K562 (cell line): ENCODE results near the gene DCAF8. TPM values are rescaled to one million over a fixed set of nuclear protein-coding genes. Genes with fewer than 3 reads are reported as not detected.

Experiments
- ATAC-seq: fragments of 200-7000 bp; cut with Tn5 transposase; 3 replicates; pipeline ENCODE4 v1.9.1; 2020; ENCODE audit warnings: moderate library complexity
- BruUV-seq: library from RNA; stranded (reverse); fragments of 400-500 nt; replicated peaks from 2 replicates; lab custom pipeline; 2021; lab: Mats Ljungman, UMichigan
- CTCF ChIA-PET: fragments of 300-600 bp; formaldehyde crosslinking; extraction: SDS; loops from one replicate; lab custom pipeline; 2021; ENCODE audit warnings: low intra/inter-chr PET ratio; lab: Yijun Ruan, JAX
- POLR2A ChIA-PET: fragments of 300-600, 350-650 bp; sonication (Branson Sonifier 250); formaldehyde crosslinking; extraction: SDS; loops from one replicate; lab custom pipeline; 2021; ENCODE audit warnings: antibody characterized with exemption, inconsistent platforms; lab: Yijun Ruan, JAX
- DNase-seq, 4 experiments: peaks; one replicate each; pipeline versions ENCODE4 v3.0.0 to v3.0.0-alpha.2; 2011 to 2018; ENCODE audit warnings: low spot score in 3 of 4, mixed read lengths in 3 of 4; ENCODE audit errors: extremely low read depth in 1 of 4
- FAIRE-seq: peaks from 2 replicates; lab custom pipeline; 2011; peaks lifted over from hg19 to GRCh38; lab: Jason Lieb, UNC
- H2AFZ ChIP-seq: 2 replicates; pipeline ENCODE4 v1.6.0; 2011; ENCODE audit warnings: low read depth, low read length, control low read depth, inconsistent platforms
- H3K27ac ChIP-seq: fragments of 200-600 bp; 3 replicates; pipeline ENCODE4 v1.8.0; 2011; ENCODE audit warnings: low read depth, mild to moderate bottlenecking, control low read depth, inconsistent platforms, low read length, moderate library complexity, mixed read lengths; ENCODE audit errors: extremely low read depth
- H3K27me3 ChIP-seq, 2 experiments: fragments of 300-600 bp in 1 of 2; 2 replicates in 1 of 2; 3 replicates in 1 of 2; pipeline versions ENCODE4 v1.6.0 to v1.8.0; 2011; ENCODE audit warnings: inconsistent platforms in 2 of 2, low read length in 2 of 2, mild to moderate bottlenecking in 1 of 2, mixed read lengths in 1 of 2, moderate library complexity in 1 of 2; ENCODE audit not compliant: control insufficient read depth in 2 of 2, insufficient read depth in 2 of 2
- H3K36me3 ChIP-seq: fragments of 300-600 bp; 3 replicates; pipeline ENCODE4 v1.8.0; 2011; ENCODE audit warnings: mild to moderate bottlenecking, low read length, inconsistent platforms; ENCODE audit not compliant: control insufficient read depth, insufficient read depth
- H3K4me1 ChIP-seq, 2 experiments: fragments of 200-600 bp in 1 of 2; replicated peaks in 1 of 2; 2 replicates in 1 of 2; 3 replicates in 1 of 2; pipeline versions ENCODE4 v1.5.1 to v1.8.0; 2011; ENCODE audit warnings: inconsistent platforms in 2 of 2, low read length in 2 of 2, mild to moderate bottlenecking in 1 of 2, mixed read lengths in 1 of 2, moderate library complexity in 1 of 2; ENCODE audit not compliant: control insufficient read depth in 2 of 2, insufficient read depth in 2 of 2
- H3K4me2 ChIP-seq: 2 replicates; pipeline ENCODE4 v1.6.1; 2011; ENCODE audit warnings: low read length, control low read depth, inconsistent platforms, mixed read lengths; ENCODE audit not compliant: insufficient read depth
- H3K4me3 ChIP-seq: fragments of 200-600 bp; sonication (generic), shearing (Covaris generic); 2 replicates; pipeline ENCODE4 v1.5.1; 2016; ENCODE audit warnings: control low read depth, inconsistent platforms
- H3K79me2 ChIP-seq: fragments of 200-600 bp; 3 replicates; pipeline ENCODE4 v1.8.0; 2011; ENCODE audit warnings: low read length, inconsistent platforms; ENCODE audit not compliant: control insufficient read depth, insufficient read depth
- H3K9ac ChIP-seq, 2 experiments: 2 replicates each; pipeline versions ENCODE4 v1.6.0 to v1.6.1; 2011; ENCODE audit warnings: low read depth in 2 of 2, low read length in 2 of 2, control low read depth in 1 of 2, inconsistent platforms in 1 of 2, mild to moderate bottlenecking in 1 of 2, mixed read lengths in 1 of 2; ENCODE audit not compliant: insufficient read depth in 1 of 2
- H3K9me1 ChIP-seq: one replicate; pipeline ENCODE4 v1.6.0; 2011; ENCODE audit warnings: inconsistent platforms, mild to moderate bottlenecking, low read length, moderate library complexity; ENCODE audit not compliant: control insufficient read depth, insufficient read depth
- H3K9me3 ChIP-seq: replicated peaks from 2 replicates; pipeline ENCODE4 v1.5.1; 2011; ENCODE audit warnings: low read depth, low read length, inconsistent platforms; ENCODE audit not compliant: control insufficient read depth, insufficient read depth
- H4K20me1 ChIP-seq: replicated peaks from 2 replicates; pipeline ENCODE4 v1.6.1; 2011; ENCODE audit warnings: low read length, inconsistent platforms, mixed read lengths; ENCODE audit not compliant: control insufficient read depth, insufficient read depth
- BRD4 ChIP-seq: fragments of 200-600 bp; sonication (generic); IDR thresholded peaks from 2 replicates; pipeline ENCODE4 v1.6.1; 2017; ENCODE audit warnings: inconsistent platforms
- KAT2B ChIP-seq: IDR thresholded peaks from one replicate; pipeline ENCODE4 v1.6.1; 2012; ENCODE audit warnings: low read depth, mild to moderate bottlenecking, control low read depth, inconsistent platforms, low read length, moderate library complexity
- LCOR ChIP-seq: sonication (generic); formaldehyde crosslinking; IDR thresholded peaks from 2 replicates; pipeline ENCODE4 v1.8.0; 2022; ENCODE audit warnings: mild to moderate bottlenecking, missing genetic modification reagents
- MCM5 ChIP-seq: fragments of 450-650 bp; IDR thresholded peaks from 2 replicates; pipeline ENCODE4 v1.6.1; 2016; ENCODE audit warnings: low read depth
- RBBP5 ChIP-seq: fragments of 200-600 bp; sonication (generic); IDR thresholded peaks from 2 replicates; pipeline ENCODE4 v1.6.1; 2012; ENCODE audit warnings: borderline replicate concordance, mild to moderate bottlenecking, low read length, control low read depth, inconsistent platforms; ENCODE audit not compliant: insufficient read depth, poor library complexity, severe bottlenecking
- WGBS: fragments of 100-300 bp; shearing (Covaris generic); methylation state at CpG from one replicate; pipeline ENCODE4 v1.1.6; 2016; ENCODE audit warnings: low coverage, mixed read lengths; ENCODE audit not compliant: insufficient coverage; ENCODE audit errors: missing lambda C conversion rate; 5-methylcytosine and 5-hydroxymethylcytosine counted together
- in situ Hi-C: fragments of 300-500 bp; cut with MboI; formaldehyde crosslinking; loops from 4 replicates; pipeline ENCODE4 v1.15.0; 2018; ENCODE audit warnings: inconsistent platforms, mixed read lengths
- intact Hi-C: fragments of 100-400 bp; cut with micrococcal nuclease; formaldehyde crosslinking; loops from 2 replicates; pipeline ENCODE4 v1.14.2; 2022
- polyA plus RNA-seq, 8 experiments: library from polyadenylated mRNA; depleted of rRNA in 4 of 8; stranded (reverse) in 5 of 8; unstranded in 3 of 8; fragments of >200 nt; fragmentation: Nextera tagmentation in 2 of 8; fragmentation: Illumina TruSeq in 1 of 8; extraction: Ambion mirVana in 2 of 8; extraction: Trizol in 1 of 8; gene quantifications; 2 replicates each; pipeline versions ENCODE4 v1.2.1 to v1.2.3, GENCODE V29; 2011 to 2014; ENCODE audit warnings: inconsistent platforms in 1 of 8, missing spikeins in 1 of 8
- total RNA-seq, 7 experiments: library from RNA; depleted of rRNA in 6 of 7; stranded (reverse); fragments of >200 nt in 6 of 7; fragmentation: Illumina TruSeq in 2 of 7; extraction: Trizol in 2 of 7; gene quantifications; 2 replicates each; pipeline versions ENCODE4 v1.2.1 to v1.2.3, GENCODE V29; 2011 to 2021; ENCODE audit warnings: low replicate concordance in 1 of 7
- TF ChIP-seq, protein P1 (sequence below): fragments of 250-450 bp; sonication (Bioruptor Pico); IDR thresholded peaks from 2 replicates; pipeline ENCODE4 v1.4.0; 2020; ENCODE audit warnings: mild to moderate bottlenecking, moderate library complexity, borderline replicate concordance
- TF ChIP-seq, protein P2 (sequence below): sonication (generic); formaldehyde crosslinking; IDR thresholded peaks from 2 replicates; pipeline ENCODE4 v1.8.1; 2023; ENCODE audit warnings: missing genetic modification reagents, mild to moderate bottlenecking, borderline replicate concordance
- TF ChIP-seq, protein P3 (sequence below): fragments of 250-450 bp; sonication (Bioruptor Pico); IDR thresholded peaks from 2 replicates; pipeline ENCODE4 v1.5.0; 2021; ENCODE audit warnings: mild to moderate bottlenecking, moderate library complexity

DCAF8 gene
- total and polyA plus RNA-seq, 9 of the 15 experiments (the other 6 are each of a cell fraction or from before 2014, with no cell fraction given): 11.6 to 149 (median 81.3) TPM

DNA sequence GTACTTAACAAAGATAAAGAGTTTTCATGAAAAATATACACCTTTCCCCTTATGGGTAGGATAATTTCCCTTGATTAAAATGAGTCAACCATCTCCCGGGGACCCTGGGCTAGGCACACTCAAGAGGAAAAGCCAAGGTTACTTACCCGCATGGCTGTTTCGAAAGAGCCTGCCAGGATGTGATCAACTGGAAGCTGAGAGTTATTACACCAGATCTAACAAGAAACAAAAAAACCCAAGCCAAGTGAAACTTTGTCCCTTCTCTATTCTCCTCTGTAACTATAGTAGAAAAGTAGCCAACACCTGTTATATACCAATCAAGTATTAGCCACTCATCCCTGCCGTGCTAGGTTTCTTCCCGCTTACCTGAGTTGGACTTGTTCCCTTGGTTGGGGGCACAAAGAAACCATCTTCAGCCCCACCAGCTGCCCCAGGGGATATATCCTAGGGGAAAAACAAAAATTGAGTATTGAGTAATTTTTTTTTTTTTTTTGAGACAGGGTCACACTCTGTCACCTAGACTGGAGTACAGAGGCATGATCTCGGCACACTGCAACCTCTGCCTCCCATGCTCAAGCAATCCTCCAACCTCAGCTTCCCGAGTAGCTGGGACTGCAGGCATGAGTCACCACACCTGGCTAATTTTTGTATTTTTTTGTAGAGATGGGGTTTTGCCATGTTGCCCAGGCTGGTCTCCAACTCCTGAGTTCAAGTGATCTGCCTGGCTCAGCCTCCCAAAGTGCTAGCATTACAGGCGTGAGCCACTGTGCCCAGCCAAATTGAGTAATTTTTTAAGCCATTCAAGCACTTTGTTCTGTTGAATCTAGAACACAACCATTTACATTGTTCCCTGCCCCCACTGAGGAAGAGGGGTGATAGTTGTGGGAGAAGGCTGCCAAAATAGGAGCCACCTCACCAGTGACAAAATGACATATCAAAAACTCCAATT is 30.9 kb upstream of the DCAF8 start:
- H4K20me1 ChIP-seq: peaks cover 9% of the 10 kb centered on the region
- no peaks in the 10 kb centered on the region for H3K79me2 ChIP-seq
- no peaks in the 10 kb centered on the region for H3K4me1 ChIP-seq
- no peak overlapping the region for H3K9ac ChIP-seq
- H3K4me3 ChIP-seq: no peak overlapping the region
- FAIRE-seq (no peak), DNase-seq (no peak), ATAC-seq (no peak)
- ChIA-PET POLR2A (interaction anchor here (0.6 to 3.7 kb wide), 4 partner anchors 9 to 581 kb away, joined by 3 to 19 read pairs (median 4); partner anchors contain the start of gene PEX19), CTCF (no interaction called here)
- intact Hi-C loops (no loop called here), in situ Hi-C loops (no loop called here)
- no peaks in the 10 kb centered on the region for H3K27me3 ChIP-seq
- H3K36me3 ChIP-seq: peaks cover 93% of the 10 kb centered on the region
- H3K9me3 ChIP-seq: no peaks in the 10 kb centered on the region
- no TSS peak for BruUV-seq
- H3K9me1 ChIP-seq: peaks cover 4% of the 10 kb centered on the region
- no peak overlapping the region for H3K4me2 ChIP-seq
- no peak overlapping the region for H2AFZ ChIP-seq
- no peak overlapping the region for H3K27ac ChIP-seq
- 95% methylated on average over 7 of the region's 8 CpGs for WGBS
- TF ChIP-seq RBBP5 (no peak), MCM5 (no peak), KAT2B (no peak), BRD4 (no peak), LCOR (no peak)
- TF ChIP-seq, protein P1, sequence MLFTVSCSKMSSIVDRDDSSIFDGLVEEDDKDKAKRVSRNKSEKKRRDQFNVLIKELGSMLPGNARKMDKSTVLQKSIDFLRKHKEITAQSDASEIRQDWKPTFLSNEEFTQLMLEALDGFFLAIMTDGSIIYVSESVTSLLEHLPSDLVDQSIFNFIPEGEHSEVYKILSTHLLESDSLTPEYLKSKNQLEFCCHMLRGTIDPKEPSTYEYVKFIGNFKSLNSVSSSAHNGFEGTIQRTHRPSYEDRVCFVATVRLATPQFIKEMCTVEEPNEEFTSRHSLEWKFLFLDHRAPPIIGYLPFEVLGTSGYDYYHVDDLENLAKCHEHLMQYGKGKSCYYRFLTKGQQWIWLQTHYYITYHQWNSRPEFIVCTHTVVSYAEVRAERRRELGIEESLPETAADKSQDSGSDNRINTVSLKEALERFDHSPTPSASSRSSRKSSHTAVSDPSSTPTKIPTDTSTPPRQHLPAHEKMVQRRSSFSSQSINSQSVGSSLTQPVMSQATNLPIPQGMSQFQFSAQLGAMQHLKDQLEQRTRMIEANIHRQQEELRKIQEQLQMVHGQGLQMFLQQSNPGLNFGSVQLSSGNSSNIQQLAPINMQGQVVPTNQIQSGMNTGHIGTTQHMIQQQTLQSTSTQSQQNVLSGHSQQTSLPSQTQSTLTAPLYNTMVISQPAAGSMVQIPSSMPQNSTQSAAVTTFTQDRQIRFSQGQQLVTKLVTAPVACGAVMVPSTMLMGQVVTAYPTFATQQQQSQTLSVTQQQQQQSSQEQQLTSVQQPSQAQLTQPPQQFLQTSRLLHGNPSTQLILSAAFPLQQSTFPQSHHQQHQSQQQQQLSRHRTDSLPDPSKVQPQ: no peak
- TF ChIP-seq, protein P2, sequence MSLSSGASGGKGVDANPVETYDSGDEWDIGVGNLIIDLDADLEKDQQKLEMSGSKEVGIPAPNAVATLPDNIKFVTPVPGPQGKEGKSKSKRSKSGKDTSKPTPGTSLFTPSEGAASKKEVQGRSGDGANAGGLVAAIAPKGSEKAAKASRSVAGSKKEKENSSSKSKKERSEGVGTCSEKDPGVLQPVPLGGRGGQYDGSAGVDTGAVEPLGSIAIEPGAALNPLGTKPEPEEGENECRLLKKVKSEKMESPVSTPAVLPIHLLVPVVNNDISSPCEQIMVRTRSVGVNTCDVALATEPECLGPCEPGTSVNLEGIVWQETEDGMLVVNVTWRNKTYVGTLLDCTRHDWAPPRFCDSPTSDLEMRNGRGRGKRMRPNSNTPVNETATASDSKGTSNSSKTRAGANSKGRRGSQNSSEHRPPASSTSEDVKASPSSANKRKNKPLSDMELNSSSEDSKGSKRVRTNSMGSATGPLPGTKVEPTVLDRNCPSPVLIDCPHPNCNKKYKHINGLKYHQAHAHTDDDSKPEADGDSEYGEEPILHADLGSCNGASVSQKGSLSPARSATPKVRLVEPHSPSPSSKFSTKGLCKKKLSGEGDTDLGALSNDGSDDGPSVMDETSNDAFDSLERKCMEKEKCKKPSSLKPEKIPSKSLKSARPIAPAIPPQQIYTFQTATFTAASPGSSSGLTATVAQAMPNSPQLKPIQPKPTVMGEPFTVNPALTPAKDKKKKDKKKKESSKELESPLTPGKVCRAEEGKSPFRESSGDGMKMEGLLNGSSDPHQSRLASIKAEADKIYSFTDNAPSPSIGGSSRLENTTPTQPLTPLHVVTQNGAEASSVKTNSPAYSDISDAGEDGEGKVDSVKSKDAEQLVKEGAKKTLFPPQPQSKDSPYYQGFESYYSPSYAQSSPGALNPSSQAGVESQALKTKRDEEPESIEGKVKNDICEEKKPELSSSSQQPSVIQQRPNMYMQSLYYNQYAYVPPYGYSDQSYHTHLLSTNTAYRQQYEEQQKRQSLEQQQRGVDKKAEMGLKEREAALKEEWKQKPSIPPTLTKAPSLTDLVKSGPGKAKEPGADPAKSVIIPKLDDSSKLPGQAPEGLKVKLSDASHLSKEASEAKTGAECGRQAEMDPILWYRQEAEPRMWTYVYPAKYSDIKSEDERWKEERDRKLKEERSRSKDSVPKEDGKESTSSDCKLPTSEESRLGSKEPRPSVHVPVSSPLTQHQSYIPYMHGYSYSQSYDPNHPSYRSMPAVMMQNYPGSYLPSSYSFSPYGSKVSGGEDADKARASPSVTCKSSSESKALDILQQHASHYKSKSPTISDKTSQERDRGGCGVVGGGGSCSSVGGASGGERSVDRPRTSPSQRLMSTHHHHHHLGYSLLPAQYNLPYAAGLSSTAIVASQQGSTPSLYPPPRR (CRISPR knock-in tag): no peak
- TF ChIP-seq, protein P3, sequence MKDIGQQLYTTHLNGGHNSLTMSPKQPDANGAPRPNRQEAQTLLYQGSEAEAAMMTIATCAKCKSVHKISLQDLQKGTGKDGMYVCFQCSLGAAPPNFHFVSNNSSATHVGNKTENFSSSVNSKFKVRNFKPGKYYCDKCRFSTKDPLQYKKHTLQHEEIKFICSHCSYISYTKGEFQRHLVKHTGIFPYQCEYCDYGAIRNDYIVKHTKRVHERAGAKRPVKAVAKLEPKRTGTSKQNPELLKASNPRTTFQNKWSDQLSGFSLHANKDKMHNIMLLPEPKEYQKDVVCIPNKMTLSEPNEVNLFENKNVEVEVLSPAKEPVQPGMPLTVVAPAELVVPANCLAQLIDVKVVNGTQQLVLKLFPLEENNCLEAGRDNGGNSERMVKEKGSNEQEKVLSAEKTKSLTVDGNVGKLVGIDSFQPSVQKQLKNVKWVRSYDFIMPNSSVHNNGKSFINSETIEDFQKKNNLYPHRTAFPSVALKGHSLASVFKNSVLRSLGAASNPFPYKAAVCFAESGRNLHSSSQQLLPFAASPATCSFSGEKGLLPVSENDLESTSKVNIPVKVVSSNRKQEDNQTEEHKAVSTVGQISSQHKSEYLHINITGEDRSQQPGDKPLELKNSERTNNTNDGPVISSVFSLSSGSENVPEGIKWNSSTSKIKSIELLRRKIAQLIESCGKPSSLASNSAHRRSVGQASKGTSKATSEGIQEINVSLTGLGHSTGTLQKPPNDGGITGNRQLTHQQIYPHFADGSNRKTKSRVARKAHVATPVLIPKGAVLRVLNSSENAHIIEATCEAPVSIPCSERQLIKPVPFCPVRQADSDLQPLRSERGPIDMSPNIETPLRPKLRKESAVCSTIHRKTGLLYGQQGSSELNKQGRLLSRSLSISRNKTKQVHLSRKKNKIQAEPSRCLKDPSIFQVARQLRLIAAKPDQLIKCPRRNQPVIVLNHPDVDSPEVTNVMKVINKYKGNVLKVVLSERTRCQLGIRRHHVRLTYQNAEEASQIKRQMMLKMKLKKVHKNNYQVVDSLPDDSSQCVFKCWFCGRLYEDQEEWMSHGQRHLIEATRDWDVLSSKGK (CRISPR knock-in tag): no peak
